CD4-positive, alpha-beta T cell treated with Interleukin-12 subunit alpha and Interleukin-12 subunit beta, for 1 hour (primary cell): Measurements from ENCODE around the gene COX15.
"Not testable (repeated sequence)": the region's sequence is repeated elsewhere in the genome, so short reads cannot be mapped to it uniquely, and the experiment has no call there.

ENCODE experiments used
- DNase-seq: peaks from one replicate; pipeline ENCODE4 v3.0.0-alpha.2; 2020

Gene COX15

GRCh38 chr10:99732033-99732842 lies at the start of gene COX15, which contains the start of gene CUTC:
Gene COX15, minus strand, starts transcription at chr10:99732127. Its CDS starts 78 bp downstream, at chr10:99732049.
Gene CUTC, plus strand, starts transcription at chr10:99732234. Its CDS starts 115 bp downstream, at chr10:99732349.
- peak; percentile 95 for DNase-seq

DNA sequence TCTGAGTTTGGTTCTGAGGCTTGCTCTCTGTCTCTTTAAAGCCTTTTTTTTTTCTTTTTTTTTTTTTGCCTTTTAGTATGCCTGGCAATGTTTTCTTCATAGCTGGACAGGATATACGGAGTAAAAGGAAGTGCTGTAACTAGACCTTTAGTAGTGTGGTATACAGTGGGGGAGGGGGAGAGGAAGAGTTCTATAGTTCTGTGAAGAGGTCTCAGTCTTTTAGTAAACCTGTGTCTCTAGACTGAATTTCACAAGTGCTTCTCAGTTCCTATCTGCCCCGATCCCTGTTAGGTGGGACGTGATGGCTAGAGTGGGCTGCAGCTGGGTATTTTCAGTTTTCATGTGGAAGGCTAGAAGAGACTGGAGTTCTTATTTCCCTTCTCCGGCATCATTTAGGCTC lies 47.4 kb upstream of the COX15 start:
- DNase-seq = no peak

DNA sequence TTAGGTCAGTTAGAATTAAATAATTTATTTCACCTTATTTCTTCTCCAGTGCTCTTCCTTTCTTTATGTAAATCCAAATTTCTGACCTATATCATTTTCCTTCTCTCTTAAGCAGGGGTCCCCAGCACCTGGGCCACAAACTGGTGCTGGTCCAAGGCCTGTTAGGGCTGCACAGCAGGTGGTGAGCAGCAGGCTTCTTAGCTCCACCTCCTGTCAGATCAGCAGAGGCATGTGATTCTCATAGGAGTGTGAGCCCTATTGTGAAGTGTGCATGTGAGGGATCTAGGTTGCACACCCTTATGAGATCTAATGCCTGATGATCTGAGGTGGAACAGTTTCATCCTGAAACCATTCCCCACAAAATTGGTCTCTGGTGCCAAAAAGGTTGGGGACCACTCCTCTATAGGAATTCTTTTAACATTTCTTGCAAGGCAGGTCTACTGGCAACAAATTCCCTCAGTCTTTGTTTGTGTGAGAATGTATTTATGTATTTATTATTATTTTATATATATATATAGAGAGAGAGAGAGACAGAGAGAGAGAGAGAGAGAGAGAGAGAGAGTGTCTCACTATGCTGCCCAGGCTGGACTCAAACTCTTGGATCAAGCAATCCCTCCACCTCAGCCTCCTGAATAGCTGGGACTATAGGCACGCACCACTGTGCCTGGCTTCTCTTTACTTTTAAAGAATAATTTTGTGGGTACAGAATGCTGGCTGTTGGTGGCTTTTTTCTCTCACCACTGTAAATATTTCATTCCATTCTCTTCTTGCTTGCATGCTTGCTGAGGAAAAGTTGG lies 46.2 kb upstream of the COX15 start:
- DNase-seq = no peak

DNA sequence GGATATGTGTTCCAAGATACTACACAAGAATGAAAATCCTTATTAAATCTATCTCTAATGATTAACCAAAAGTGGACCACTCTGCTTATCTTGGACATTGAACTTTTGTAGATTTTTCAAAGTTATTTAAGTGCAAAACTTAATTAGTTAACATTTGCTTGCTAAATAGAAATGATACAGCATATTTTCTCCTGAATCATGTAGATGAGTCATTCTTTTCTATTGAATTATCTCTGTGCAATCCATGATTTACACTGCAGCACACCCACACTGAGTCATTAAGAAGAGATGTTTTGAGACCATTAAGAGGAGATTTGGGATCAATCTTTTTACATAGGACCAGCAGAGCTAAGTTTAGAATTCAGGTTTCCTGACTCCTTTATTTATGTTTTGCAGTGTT lies 43.9 kb upstream of the COX15 start:
- no peak for DNase-seq

DNA sequence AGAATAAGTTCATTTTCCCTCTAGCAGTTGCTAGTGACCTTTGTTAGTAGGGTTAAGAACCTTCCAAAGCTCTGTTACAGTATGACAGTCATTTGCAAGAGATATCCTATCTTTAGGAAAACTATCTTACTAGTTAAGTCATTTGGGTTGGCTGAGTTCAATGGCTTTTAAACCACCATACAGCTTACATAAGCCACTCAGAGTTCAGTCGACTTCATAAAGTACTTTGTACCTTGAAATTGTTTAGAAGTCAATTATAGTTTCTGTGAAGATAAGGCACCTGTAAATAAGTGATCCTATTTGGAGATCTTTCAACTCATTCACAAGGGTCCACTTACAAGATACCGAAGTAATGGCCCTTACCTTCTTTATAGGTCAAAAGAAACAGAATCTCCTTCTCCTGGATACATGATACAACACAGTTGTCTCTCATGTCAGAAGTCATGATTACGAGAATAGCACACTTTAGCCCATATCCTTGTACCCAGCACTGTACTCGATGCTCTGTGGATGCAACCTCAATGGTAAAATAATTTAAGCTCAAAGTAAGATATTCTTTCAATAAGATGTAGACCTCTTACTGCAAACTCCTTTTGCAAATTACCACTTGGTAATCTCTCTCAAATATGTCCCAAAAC lies 38.6 kb upstream of the COX15 start:
- DNase-seq = no peak

GRCh38 chr10:99769706-99770105 lies 37.8 kb upstream of the COX15 start:
- no peak for DNase-seq

- DNase-seq = no peak
These were observed 36.6 kb upstream of the COX15 start for GRCh38 chr10:99768556-99768955.

DNA sequence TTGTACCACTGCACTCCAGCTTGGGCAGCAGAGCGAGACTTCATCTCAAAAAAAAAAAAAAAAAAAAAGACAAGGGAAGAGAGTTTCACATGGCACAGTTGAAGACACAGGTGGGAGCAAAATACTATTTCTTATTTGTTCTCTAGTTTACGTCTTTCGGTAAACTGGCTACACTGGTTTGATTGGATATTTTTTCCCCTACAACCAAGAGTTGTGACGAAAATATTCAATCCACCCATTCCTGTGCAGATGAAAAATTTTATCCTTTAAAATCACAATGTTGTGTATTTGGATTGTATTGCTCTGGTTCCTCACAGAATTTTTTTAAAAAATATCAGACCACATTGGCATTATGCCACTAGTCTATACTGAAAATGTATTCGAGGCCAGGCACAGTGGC lies 36.0 kb upstream of the COX15 start:
- DNase-seq = no peak

DNA sequence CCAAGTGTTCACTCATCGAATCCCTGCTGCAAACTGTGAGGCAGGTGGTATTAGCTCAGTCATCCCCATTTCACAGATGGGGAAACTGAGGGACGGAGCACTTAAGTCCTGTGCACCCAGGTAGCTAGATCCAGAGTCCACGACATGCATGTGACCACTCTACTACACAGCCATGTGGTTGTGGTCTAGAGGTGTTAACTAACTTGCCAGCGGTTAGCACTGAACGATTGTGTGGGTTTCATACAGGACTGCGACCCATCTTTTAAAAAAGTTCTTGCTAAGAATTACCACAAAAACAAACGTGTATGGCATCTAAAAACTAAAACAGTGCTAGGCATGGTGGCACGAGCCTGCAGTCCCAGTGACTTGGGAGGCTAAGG lies 34.4 kb upstream of the COX15 start:
- DNase-seq = peak; percentile 3

- no peak for DNase-seq
These were observed 33.9 kb upstream of the COX15 start for GRCh38 chr10:99765672-99766301.

GRCh38 chr10:99761365-99761764 lies 29.4 kb upstream of the COX15 start:
- no peak for DNase-seq

DNA sequence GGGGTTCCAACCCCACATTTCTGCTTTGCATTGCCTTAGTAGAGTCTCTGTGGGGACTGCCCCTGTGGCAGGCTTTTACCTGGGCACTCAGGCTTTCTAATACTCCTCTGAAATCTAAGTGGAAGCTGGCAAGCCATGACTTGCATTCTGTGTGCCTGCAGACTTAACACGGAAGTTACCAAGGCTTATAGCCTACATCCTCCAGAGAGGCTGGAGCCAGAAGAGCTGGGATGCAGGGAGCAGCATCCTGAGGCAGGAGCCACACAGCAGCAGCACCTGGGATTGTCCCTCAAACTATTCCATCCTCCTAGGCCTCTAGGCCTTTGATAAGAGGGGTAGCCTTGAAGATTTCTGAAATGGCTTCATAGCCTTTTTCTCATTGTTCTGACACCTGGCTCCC lies 28.4 kb upstream of the COX15 start:
- no peak for DNase-seq

- DNase-seq = no peak
These were observed 26.4 kb upstream of the COX15 start for GRCh38 chr10:99758211-99758891.

DNA sequence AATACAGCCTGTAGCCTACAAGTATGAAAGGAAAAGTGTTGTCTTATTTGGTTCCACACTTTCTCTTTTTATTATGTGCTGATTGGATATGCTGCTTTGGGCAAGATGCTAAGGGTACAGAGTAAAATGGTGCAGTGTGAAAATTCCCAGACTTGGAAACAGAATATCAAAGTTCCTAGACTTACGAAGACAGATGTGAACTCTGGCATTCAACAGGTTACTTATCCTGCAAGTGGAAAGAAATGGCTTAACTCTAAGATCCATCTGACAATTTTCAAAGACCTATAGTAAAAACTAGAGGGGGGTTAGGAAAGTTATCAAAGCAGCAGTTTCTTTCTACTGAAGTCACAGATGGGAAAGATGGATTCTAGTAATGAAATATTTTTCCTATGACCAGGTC lies 24.2 kb upstream of the COX15 start:
- no peak for DNase-seq

DNA sequence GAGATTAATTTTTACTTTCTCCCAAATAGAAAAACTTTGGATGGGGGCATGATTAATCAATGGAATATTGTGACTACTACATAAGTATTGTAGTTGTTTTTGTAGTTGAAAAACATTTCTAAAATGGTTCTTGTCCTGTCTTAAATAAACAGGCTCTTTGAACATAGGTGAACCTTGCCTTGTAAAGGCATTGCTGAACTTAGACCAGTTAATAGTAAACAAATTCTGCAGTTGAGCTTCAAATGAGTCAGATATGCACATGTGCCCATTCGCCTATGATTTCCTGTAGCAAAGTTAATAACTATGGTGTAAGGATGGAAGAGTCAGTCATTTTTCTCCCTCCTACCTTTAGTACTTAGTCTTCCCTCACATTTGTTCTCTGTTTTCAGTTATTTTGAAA lies 22.7 kb upstream of the COX15 start:
- DNase-seq = no peak

GRCh38 chr10:99750641-99751040 lies 18.7 kb upstream of the COX15 start:
- no peak for DNase-seq

DNA sequence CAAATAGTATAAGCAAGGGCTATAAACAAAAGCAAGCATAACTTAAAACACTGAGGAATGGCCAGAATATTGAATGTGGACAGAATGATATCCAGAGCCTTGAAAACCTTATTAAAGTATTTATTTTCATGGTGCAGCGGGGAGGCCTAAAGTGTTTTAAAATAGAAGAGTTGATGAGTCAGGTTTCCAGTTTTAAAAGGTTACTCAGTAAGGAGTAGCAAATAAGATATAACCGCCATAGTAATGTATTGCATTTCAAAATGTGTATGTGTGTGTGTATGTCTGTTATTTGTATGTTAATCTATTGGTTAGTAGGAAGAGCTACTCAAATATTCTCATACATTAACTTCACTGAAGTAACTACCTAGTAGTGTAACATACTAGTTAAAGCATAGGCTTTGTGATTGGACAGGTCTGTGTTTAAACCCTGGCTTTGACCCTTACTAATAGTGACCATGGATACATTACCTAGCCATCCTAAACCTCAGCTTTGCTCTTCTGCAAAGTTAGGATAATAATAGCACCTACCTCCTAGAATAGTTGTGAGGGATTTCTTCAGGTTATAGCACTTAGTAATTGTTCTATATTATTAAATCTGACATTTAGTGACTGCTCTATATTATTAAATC lies 17.0 kb upstream of the COX15 start:
- DNase-seq = no peak

DNA sequence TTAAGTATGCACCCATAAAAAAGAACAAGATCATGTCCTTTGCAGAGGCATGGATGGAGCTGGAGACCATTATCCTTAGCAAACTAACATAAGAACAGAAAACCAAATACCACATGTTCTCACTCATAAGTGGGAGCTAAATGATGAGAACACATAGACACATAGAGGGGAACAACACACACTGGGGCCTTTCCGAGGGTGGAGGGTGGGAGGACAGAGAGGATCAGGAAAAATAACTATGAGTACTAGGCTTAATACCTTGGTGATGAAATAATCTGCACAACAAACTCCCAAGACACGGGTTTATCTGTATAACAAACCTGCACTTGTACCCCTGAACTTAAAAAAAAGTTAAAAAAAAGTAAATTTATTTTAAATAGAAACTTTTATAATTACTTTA lies 14.2 kb upstream of the COX15 start:
- DNase-seq = not testable (repeated sequence)

GRCh38 chr10:99743841-99744240 lies 11.9 kb upstream of the COX15 start:
- DNase-seq = no peak

DNA sequence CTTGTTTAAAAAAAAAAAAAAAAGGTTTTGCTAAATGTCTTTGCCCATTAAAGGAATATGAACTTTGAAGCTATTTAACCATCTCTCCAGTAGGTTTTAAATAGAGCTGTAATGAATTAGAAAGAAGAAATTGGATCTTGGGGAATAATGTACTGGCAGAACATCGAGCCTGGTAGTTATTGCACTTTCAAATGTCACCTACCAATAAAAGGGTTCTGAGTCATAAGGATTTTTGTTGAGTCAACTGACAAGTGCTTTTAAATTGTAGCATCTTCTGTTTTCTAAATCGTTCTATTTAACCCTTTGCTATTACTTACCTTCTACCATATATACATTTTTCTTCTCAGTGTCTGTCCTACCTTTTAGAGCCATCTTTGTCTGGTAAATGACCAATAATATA lies 10.8 kb upstream of the COX15 start:
- DNase-seq = no peak

- no peak for DNase-seq
These were observed 10.3 kb upstream of the COX15 start for GRCh38 chr10:99742254-99742653.

GRCh38 chr10:99740933-99741559 lies 9.1 kb upstream of the COX15 start:
- DNase-seq = no peak
